SK-N-SH (cell line): ENCODE results near the gene PNPLA8. TPM values are rescaled to one million over a fixed set of nuclear protein-coding genes. Genes with fewer than 3 reads are reported as not detected.

Experiments
- CTCF ChIA-PET: fragments of 300-600, 350-600 bp; formaldehyde crosslinking; extraction: SDS; loops from one replicate; lab custom pipeline; 2021; lab: Yijun Ruan, JAX
- POLR2A ChIA-PET: fragments of 350-600 bp; sonication (Branson Sonifier 250); formaldehyde crosslinking; extraction: SDS; loops from one replicate; lab custom pipeline; 2020; ENCODE audit warnings: antibody characterized with exemption, inconsistent platforms; lab: Yijun Ruan, JAX
- DNase-seq: peaks from one replicate; pipeline ENCODE4 v3.0.0; 2012
- H2AFZ ChIP-seq: fragments of 200-600 bp; sonication (generic); 2 replicates; pipeline ENCODE4 v1.8.1; 2016; ENCODE audit warnings: antibody characterized with exemption, mild to moderate bottlenecking, low read depth
- H3F3A ChIP-seq: fragments of 200-600 bp; sonication (generic); replicated peaks from 2 replicates; pipeline ENCODE3; 2016; ENCODE audit warnings: antibody characterized with exemption, mild to moderate bottlenecking; ENCODE audit not compliant: insufficient read depth
- H3K27ac ChIP-seq, 2 experiments: fragments of 200-500 bp in 1 of 2; fragments of 200-600 bp in 1 of 2; sonication (Bioruptor generic) in 1 of 2; sonication (generic), shearing (Covaris generic) in 1 of 2; 2 replicates each; pipeline versions ENCODE4 v1.5.1 to v1.6.1; 2014 to 2016; ENCODE audit warnings: low read depth in 2 of 2, inconsistent platforms in 1 of 2, low read length in 1 of 2, mild to moderate bottlenecking in 1 of 2, mixed read lengths in 1 of 2
- H3K27me3 ChIP-seq: fragments of 200-600 bp; sonication (generic), shearing (Covaris generic); 2 replicates; pipeline ENCODE4 v1.6.1; 2016; ENCODE audit warnings: mixed run types; ENCODE audit not compliant: insufficient read depth
- H3K36me3 ChIP-seq, 2 experiments: fragments of 200-500 bp in 1 of 2; fragments of 200-600 bp in 1 of 2; sonication (Bioruptor generic) in 1 of 2; sonication (generic) in 1 of 2; replicated peaks in 1 of 2; 2 replicates each; pipeline versions ENCODE3 to v1.5.1; 2014 to 2016; ENCODE audit warnings: low read length in 1 of 2, mild to moderate bottlenecking in 1 of 2; ENCODE audit not compliant: insufficient read depth in 2 of 2, control insufficient read depth in 1 of 2
- H3K4me1 ChIP-seq, 2 experiments: fragments of 200-500 bp in 1 of 2; fragments of 200-600 bp in 1 of 2; sonication (Bioruptor generic) in 1 of 2; sonication (generic), shearing (Covaris generic) in 1 of 2; 2 replicates each; pipeline versions ENCODE4 v1.5.1 to v1.6.1; 2014 to 2016; ENCODE audit warnings: low read depth in 1 of 2, low read length in 1 of 2, mixed run types in 1 of 2; ENCODE audit not compliant: insufficient read depth in 2 of 2, control insufficient read depth in 1 of 2
- H3K4me2 ChIP-seq: fragments of 200-600 bp; sonication (generic), shearing (Covaris generic); 2 replicates; pipeline ENCODE4 v1.6.1; 2017; ENCODE audit warnings: mixed run types
- H3K4me3 ChIP-seq, 2 experiments: fragments of 200-500 bp in 1 of 2; fragments of 200-600 bp in 1 of 2; sonication (Bioruptor generic) in 1 of 2; sonication (generic), shearing (Covaris generic) in 1 of 2; 2 replicates each; pipeline versions ENCODE4 v1.5.1 to v1.8.1; 2014 to 2016; ENCODE audit warnings: low read depth in 2 of 2, inconsistent platforms in 1 of 2, low read length in 1 of 2, mild to moderate bottlenecking in 1 of 2, mixed read lengths in 1 of 2, moderate library complexity in 1 of 2
- H3K79me2 ChIP-seq: fragments of 200-600 bp; sonication (generic); 2 replicates; pipeline ENCODE4 v1.8.1; 2017; ENCODE audit warnings: mild to moderate bottlenecking; ENCODE audit not compliant: insufficient read depth
- H3K9ac ChIP-seq: fragments of 200-600 bp; sonication (generic); 2 replicates; pipeline ENCODE4 v1.6.1; 2017; ENCODE audit warnings: mixed run types
- H3K9me2 ChIP-seq: fragments of 200-600 bp; sonication (generic); 2 replicates; pipeline ENCODE4 v1.6.1; 2017; ENCODE audit warnings: mixed run types
- H3K9me3 ChIP-seq: fragments of 200-600 bp; sonication (generic); 2 replicates; pipeline ENCODE4 v1.6.1; 2017; ENCODE audit warnings: mixed run types, mild to moderate bottlenecking, moderate library complexity
- H4K20me1 ChIP-seq: fragments of 200-600 bp; sonication (generic); 2 replicates; pipeline ENCODE4 v1.6.1; 2017; ENCODE audit warnings: mild to moderate bottlenecking, mixed run types; ENCODE audit not compliant: insufficient read depth
- EP300 ChIP-seq, 2 experiments: IDR thresholded peaks; 2 replicates each; pipeline versions ENCODE4 v1.4.0 to v1.6.1; 2012; ENCODE audit warnings: borderline replicate concordance in 1 of 2, low read depth in 1 of 2, low read length in 1 of 2
- EZH2phosphoT487 ChIP-seq: fragments of 200-600 bp; sonication (generic); IDR thresholded peaks from 2 replicates; pipeline ENCODE4 v1.6.1; 2017; ENCODE audit warnings: low read depth, mixed run types, mild to moderate bottlenecking, antibody characterized with exemption, moderate library complexity, borderline replicate concordance
- GATA2 ChIP-seq: sonication (generic); formaldehyde crosslinking; IDR thresholded peaks from 2 replicates; pipeline ENCODE4 v1.5.0; 2020; ENCODE audit warnings: mild to moderate bottlenecking, missing genetic modification reagents
- IRF3 ChIP-seq: fragments of 150-350 bp; IDR thresholded peaks from 2 replicates; pipeline ENCODE4 v1.6.1; 2016; ENCODE audit warnings: mild to moderate bottlenecking, low read depth, low read length
- MEF2A ChIP-seq: IDR thresholded peaks from 2 replicates; pipeline ENCODE4 v1.4.0; 2012; ENCODE audit warnings: low read depth, borderline replicate concordance
- NFIC ChIP-seq: IDR thresholded peaks from 2 replicates; pipeline ENCODE4 v1.4.0; 2012; ENCODE audit warnings: borderline replicate concordance
- NRF1 ChIP-seq: IDR thresholded peaks from 2 replicates; pipeline ENCODE4 v1.6.1; 2012; ENCODE audit warnings: low read depth, mild to moderate bottlenecking, low read length
- PBX3 ChIP-seq: IDR thresholded peaks from 2 replicates; pipeline ENCODE4; 2012
- RAD21 ChIP-seq: IDR thresholded peaks from 2 replicates; pipeline ENCODE4 v1.6.1; 2012; ENCODE audit warnings: mild to moderate bottlenecking, low read length
- RCOR1 ChIP-seq: fragments of 150-350 bp; IDR thresholded peaks from 2 replicates; pipeline ENCODE4 v1.6.1; 2017; ENCODE audit warnings: antibody characterized with exemption, low read length
- RFX5 ChIP-seq: IDR thresholded peaks from 2 replicates; pipeline ENCODE4 v1.6.1; 2012; ENCODE audit warnings: mild to moderate bottlenecking, improper control_type of control experiment, low read length
- RXRA ChIP-seq: IDR thresholded peaks from 2 replicates; pipeline ENCODE4 v1.4.0; 2012; ENCODE audit warnings: low read depth, mild to moderate bottlenecking, borderline replicate concordance
- TAF1 ChIP-seq: IDR thresholded peaks from 2 replicates; pipeline ENCODE4 v1.6.1; 2012; ENCODE audit warnings: low read depth, mild to moderate bottlenecking, low read length, moderate library complexity, borderline replicate concordance
- TCF12 ChIP-seq: IDR thresholded peaks from 2 replicates; pipeline ENCODE4 v1.4.0; 2012
- YY1 ChIP-seq: IDR thresholded peaks from 2 replicates; pipeline ENCODE4 v1.4.0; 2012; ENCODE audit warnings: low read depth, mild to moderate bottlenecking
- WGBS: methylation state at CpG from one replicate; pipeline ENCODE4 v1.1.6; 2017; ENCODE audit warnings: low lambda C conversion rate; 5-methylcytosine and 5-hydroxymethylcytosine counted together
- polyA plus RNA-seq, 3 experiments: library from polyadenylated mRNA; depleted of rRNA; stranded (reverse); fragments of >200 nt; gene quantifications; 2 replicates each; pipeline ENCODE4 v1.2.3, GENCODE V29; 2012
- TF ChIP-seq, protein P1 (sequence below): fragments of 200-600 bp; sonication (generic); IDR thresholded peaks from 2 replicates; pipeline ENCODE4 v1.6.1; 2017; ENCODE audit warnings: antibody characterized with exemption, mild to moderate bottlenecking, moderate library complexity
- TF ChIP-seq, protein P2 (sequence below): fragments of 150-350 bp; IDR thresholded peaks from 2 replicates; pipeline ENCODE4 v1.6.1; 2017; ENCODE audit warnings: antibody characterized with exemption, low read length, low read depth, borderline replicate concordance
- TF ChIP-seq, protein P3 (sequence below): IDR thresholded peaks from 2 replicates; pipeline ENCODE4 v1.4.0; 2012; ENCODE audit warnings: low read depth, borderline replicate concordance
- TF ChIP-seq, protein P4 (sequence below): IDR thresholded peaks from 2 replicates; pipeline ENCODE4 v1.4.0; 2012; ENCODE audit warnings: low read depth
- TF ChIP-seq, protein P5 (sequence below): IDR thresholded peaks from 2 replicates; pipeline ENCODE4 v1.6.1; 2012; ENCODE audit warnings: mild to moderate bottlenecking, low read depth, low read length, moderate library complexity

Gene PNPLA8
- polyA plus RNA-seq, 1 of the 3 experiments (the other 2 are of a cell fraction): 7.2 TPM

- H3K9ac ChIP-seq: no peak overlapping the region
- H2AFZ ChIP-seq: no peak overlapping the region
- TF ChIP-seq GATA2 (CRISPR knock-in tag) (no peak), TAF1 (no peak), YY1 (no peak), RFX5 (no peak), PBX3 (no peak), RCOR1 (no peak), IRF3 (no peak), RAD21 (no peak), TCF12 (no peak), EZH2phosphoT487 (no peak), RXRA (no peak), MEF2A (no peak), EP300 (IDR thresholded peaks at IDR 0.05; ENCODE audit: borderline replicate concordance in 1 of 2, low read depth in 1 of 2, low read length in 1 of 2) (no peak), NRF1 (no peak), NFIC (no peak)
- TF ChIP-seq, protein P1, sequence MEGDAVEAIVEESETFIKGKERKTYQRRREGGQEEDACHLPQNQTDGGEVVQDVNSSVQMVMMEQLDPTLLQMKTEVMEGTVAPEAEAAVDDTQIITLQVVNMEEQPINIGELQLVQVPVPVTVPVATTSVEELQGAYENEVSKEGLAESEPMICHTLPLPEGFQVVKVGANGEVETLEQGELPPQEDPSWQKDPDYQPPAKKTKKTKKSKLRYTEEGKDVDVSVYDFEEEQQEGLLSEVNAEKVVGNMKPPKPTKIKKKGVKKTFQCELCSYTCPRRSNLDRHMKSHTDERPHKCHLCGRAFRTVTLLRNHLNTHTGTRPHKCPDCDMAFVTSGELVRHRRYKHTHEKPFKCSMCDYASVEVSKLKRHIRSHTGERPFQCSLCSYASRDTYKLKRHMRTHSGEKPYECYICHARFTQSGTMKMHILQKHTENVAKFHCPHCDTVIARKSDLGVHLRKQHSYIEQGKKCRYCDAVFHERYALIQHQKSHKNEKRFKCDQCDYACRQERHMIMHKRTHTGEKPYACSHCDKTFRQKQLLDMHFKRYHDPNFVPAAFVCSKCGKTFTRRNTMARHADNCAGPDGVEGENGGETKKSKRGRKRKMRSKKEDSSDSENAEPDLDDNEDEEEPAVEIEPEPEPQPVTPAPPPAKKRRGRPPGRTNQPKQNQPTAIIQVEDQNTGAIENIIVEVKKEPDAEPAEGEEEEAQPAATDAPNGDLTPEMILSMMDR: no peak
- TF ChIP-seq, protein P2, sequence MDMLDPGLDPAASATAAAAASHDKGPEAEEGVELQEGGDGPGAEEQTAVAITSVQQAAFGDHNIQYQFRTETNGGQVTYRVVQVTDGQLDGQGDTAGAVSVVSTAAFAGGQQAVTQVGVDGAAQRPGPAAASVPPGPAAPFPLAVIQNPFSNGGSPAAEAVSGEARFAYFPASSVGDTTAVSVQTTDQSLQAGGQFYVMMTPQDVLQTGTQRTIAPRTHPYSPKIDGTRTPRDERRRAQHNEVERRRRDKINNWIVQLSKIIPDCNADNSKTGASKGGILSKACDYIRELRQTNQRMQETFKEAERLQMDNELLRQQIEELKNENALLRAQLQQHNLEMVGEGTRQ: no peak
- TF ChIP-seq, protein P3, sequence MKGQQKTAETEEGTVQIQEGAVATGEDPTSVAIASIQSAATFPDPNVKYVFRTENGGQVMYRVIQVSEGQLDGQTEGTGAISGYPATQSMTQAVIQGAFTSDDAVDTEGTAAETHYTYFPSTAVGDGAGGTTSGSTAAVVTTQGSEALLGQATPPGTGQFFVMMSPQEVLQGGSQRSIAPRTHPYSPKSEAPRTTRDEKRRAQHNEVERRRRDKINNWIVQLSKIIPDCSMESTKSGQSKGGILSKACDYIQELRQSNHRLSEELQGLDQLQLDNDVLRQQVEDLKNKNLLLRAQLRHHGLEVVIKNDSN: no peak
- TF ChIP-seq, protein P4, sequence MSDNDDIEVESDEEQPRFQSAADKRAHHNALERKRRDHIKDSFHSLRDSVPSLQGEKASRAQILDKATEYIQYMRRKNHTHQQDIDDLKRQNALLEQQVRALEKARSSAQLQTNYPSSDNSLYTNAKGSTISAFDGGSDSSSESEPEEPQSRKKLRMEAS: no peak
- TF ChIP-seq, protein P5, sequence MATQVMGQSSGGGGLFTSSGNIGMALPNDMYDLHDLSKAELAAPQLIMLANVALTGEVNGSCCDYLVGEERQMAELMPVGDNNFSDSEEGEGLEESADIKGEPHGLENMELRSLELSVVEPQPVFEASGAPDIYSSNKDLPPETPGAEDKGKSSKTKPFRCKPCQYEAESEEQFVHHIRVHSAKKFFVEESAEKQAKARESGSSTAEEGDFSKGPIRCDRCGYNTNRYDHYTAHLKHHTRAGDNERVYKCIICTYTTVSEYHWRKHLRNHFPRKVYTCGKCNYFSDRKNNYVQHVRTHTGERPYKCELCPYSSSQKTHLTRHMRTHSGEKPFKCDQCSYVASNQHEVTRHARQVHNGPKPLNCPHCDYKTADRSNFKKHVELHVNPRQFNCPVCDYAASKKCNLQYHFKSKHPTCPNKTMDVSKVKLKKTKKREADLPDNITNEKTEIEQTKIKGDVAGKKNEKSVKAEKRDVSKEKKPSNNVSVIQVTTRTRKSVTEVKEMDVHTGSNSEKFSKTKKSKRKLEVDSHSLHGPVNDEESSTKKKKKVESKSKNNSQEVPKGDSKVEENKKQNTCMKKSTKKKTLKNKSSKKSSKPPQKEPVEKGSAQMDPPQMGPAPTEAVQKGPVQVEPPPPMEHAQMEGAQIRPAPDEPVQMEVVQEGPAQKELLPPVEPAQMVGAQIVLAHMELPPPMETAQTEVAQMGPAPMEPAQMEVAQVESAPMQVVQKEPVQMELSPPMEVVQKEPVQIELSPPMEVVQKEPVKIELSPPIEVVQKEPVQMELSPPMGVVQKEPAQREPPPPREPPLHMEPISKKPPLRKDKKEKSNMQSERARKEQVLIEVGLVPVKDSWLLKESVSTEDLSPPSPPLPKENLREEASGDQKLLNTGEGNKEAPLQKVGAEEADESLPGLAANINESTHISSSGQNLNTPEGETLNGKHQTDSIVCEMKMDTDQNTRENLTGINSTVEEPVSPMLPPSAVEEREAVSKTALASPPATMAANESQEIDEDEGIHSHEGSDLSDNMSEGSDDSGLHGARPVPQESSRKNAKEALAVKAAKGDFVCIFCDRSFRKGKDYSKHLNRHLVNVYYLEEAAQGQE: no peak
- no peaks in the 10 kb centered on the region for H3K27me3 ChIP-seq
- DNase-seq: no peak
- CTCF ChIA-PET: interaction anchor here (3.2 kb wide), 1 partner anchor 17 kb away, joined by 21 read pairs; no protein-coding TSS in a partner anchor
- peaks cover 23 to 28% of the 10 kb centered on the region in 2 experiments for H3K36me3 ChIP-seq
- no peak overlapping the region for H3K4me2 ChIP-seq
- H3K27ac ChIP-seq: no peak overlapping the region
- H3K79me2 ChIP-seq: no peaks in the 10 kb centered on the region
- H3K9me3 ChIP-seq: no peaks in the 10 kb centered on the region
- WGBS: 95% methylated on average over 2 of the region's 2 CpGs
- POLR2A ChIA-PET: no interaction called here
- no peaks in the 10 kb centered on the region for H3K4me1 ChIP-seq
- no peaks in the 10 kb centered on the region for H4K20me1 ChIP-seq
- no peak overlapping the region for H3K4me3 ChIP-seq
- H3K9me2 ChIP-seq: 0 out of 2 replicates have a peak, but pooled peaks cover 3% of the 10 kb centered on the region
- no peaks in the 10 kb centered on the region for H3F3A ChIP-seq
Observed at GRCh38 chr7:108479751-108480150, 46.2 kb downstream of the PNPLA8 start.
